Activated gamma-delta T cell treated with Interleukin-2 at 50 U/mL for 16 hours (primary cell): Measurements from ENCODE around the gene CMTM1.
"Not testable (repeated sequence)": the region's sequence is repeated elsewhere in the genome, so short reads cannot be mapped to it uniquely, and the experiment has no call there.

ENCODE experiments used
- DNase-seq: peaks from one replicate; pipeline ENCODE4 v3.0.0-alpha.2; 2020

CMTM1 gene

GRCh38 chr16:66617728-66618127 lies 51.5 kb downstream of the CMTM1 start:
- DNase-seq, result no peak

DNA sequence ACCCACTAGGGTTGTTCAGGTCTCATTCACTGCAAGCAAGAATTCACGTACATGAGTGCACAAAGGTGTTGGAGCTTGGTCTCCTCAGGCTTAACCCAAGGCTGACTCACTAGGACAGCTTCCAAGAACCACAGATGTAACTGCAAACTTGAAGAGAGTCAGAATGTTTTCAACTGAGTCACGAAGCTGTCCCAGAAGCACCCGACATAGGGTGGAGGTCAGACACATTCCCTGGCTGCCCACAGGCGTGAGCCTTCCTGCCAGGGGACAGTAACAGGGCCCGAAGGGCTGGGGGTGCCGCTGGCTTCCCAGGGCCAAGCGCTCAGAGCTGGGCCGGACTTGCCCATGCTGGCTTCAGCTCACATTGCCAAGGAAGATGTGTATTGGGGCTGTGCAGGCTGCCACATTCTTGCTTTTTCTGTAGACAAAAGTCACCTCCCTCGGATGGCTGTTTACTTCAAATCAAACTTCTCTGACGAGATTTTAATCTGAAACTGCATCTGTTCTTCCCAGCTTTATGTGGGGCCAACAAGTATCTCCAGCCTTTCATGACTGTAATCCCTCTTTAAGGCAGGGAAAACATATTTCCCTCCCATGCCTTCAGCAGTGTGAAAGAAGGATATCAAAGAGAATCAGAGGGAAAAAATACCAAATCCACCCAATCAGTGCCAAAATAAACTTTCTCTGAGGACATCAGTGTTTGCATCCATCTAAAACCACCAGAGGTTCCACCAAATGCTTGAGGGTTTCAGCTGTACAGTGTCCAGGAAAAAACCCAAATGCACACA lies 52.5 kb downstream of the CMTM1 start:
- DNase-seq, result no peak

DNA sequence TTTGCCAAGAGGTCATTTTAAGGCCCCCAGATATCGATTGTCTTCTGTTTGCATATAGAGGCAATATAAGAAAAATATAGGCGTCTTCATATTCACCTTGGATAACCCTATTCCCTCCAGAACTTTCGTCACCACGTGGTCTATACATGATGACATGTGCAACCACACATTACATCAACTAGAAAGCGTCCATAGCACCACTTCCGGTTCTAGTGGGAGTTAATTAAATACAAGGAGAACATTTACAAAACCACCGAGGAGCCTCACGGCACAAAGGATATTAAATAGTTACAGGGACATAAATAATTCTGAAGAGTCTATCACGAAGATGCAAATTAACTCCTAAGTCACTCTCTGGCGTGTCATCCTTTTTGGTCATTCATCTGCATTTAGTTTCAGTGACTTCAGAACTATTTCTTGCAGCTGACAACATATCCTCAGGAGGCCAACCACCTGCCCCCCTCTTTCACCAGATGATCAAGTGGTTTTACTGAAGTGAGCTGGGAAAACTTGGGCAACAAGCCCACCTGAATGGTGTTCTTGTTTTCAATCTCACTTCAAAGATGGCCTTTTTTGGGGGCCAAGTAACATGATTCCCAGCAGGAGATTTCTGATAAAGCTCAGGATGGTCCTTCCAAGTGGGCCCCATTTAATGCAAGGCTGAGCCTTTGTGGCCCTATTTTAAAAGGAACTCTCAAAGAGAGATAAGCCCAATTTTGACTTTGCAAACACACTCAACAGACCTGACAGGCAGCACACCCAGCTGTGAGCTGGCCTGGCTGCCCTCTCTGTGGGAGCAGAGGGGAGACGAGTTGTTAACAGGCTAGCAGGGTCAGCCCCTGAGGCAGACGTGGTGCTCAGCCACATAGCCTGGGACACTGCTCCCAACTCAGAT lies 53.5 kb downstream of the CMTM1 start:
- DNase-seq, result no peak

DNA sequence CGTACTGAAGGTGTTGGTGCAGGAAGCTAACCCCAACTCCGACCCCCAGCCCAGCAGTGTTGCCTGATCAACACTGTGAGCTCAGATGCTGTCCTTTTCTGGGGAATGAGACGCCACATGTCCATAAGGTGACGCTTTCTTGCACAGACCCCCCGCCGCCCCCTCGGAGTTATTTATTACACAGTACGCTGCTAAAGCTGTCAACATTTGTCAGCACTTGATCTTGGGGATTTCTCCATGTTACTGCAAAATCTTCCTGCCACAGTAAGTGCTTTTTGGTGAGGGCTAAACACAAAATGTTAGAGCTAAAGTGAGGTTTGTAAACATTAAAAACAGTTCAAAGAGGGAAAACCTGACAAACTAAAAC lies 54.2 kb downstream of the CMTM1 start:
- no peak for DNase-seq

GRCh38 chr16:66621973-66622372 lies 55.7 kb downstream of the CMTM1 start:
- DNase-seq, result no peak

- DNase-seq, result no peak
Observed at GRCh38 chr16:66622863-66623262, 56.6 kb downstream of the CMTM1 start.

GRCh38 chr16:66623755-66624154 lies 57.5 kb downstream of the CMTM1 start:
- DNase-seq, result no peak

GRCh38 chr16:66627611-66628378 lies 61.6 kb downstream of the CMTM1 start:
- DNase-seq, result not testable (repeated sequence)
